GM23338 (cell line): ENCODE data around the gene CDH20. TPM values are rescaled to one million over a fixed set of nuclear protein-coding genes. Genes with fewer than 3 reads are reported as not detected.

Experiments used
- ATAC-seq: fragments of 200-7000 bp; cut with Tn5 transposase; 3 replicates; pipeline ENCODE4 v1.9.1; 2020
- DNase-seq: peaks from one replicate; pipeline ENCODE4 v3.0.0-alpha.2; 2015; ENCODE audit warnings: low spot score
- H2AFZ ChIP-seq: fragments of 200-600 bp; sonication (generic); 2 replicates; pipeline ENCODE4 v1.8.0; 2016; ENCODE audit warnings: antibody characterized with exemption, mild to moderate bottlenecking, moderate library complexity
- H3F3A ChIP-seq: fragments of 200-600 bp; sonication (generic); replicated peaks from 2 replicates; pipeline ENCODE4 v1.8.0; 2017; ENCODE audit warnings: antibody characterized with exemption, mixed run types, low read depth
- H3K27ac ChIP-seq: fragments of 200-600 bp; sonication (generic); 2 replicates; pipeline ENCODE4 v1.6.1; 2016; ENCODE audit warnings: low read depth
- H3K27me3 ChIP-seq: fragments of 200-600 bp; sonication (generic); 2 replicates; pipeline ENCODE4 v1.8.0; 2016; ENCODE audit warnings: mild to moderate bottlenecking, mixed run types, moderate library complexity; ENCODE audit not compliant: insufficient read depth
- H3K36me3 ChIP-seq: fragments of 200-600 bp; sonication (generic); 2 replicates; pipeline ENCODE4 v1.8.0; 2016; ENCODE audit warnings: mild to moderate bottlenecking; ENCODE audit not compliant: insufficient read depth
- H3K4me1 ChIP-seq: fragments of 200-600 bp; sonication (generic); 2 replicates; pipeline ENCODE4 v1.8.0; 2016; ENCODE audit warnings: mild to moderate bottlenecking, moderate library complexity; ENCODE audit not compliant: insufficient read depth
- H3K4me2 ChIP-seq: fragments of 200-600 bp; sonication (generic); 2 replicates; pipeline ENCODE4 v1.7.1; 2017; ENCODE audit warnings: mixed run types
- H3K4me3 ChIP-seq: fragments of 200-600 bp; sonication (generic); 2 replicates; pipeline ENCODE4 v1.6.1; 2016; ENCODE audit warnings: mixed run types
- H3K79me2 ChIP-seq: fragments of 200-600 bp; sonication (generic); replicated peaks from 2 replicates; pipeline ENCODE4 v1.8.0; 2017; ENCODE audit warnings: mild to moderate bottlenecking; ENCODE audit not compliant: insufficient read depth
- H3K9me2 ChIP-seq: fragments of 200-600 bp; sonication (generic); 2 replicates; pipeline ENCODE4 v1.8.0; 2017; ENCODE audit not compliant: insufficient read depth
- H4K20me1 ChIP-seq: fragments of 200-600 bp; sonication (generic); replicated peaks from 2 replicates; pipeline ENCODE4 v1.8.0; 2017; ENCODE audit warnings: mild to moderate bottlenecking; ENCODE audit not compliant: insufficient read depth
- H3K27ac Mint-ChIP-seq: 2 replicates; pipeline ENCODE4 v1.8.0; 2020; ENCODE audit warnings: inconsistent platforms, mild to moderate bottlenecking, moderate library complexity, mixed read lengths
- H3K27me3 Mint-ChIP-seq: 3 replicates; pipeline ENCODE4 v1.8.0; 2022; ENCODE audit warnings: low read depth, mild to moderate bottlenecking, moderate library complexity, mixed read lengths, inconsistent platforms; ENCODE audit not compliant: insufficient read depth, poor library complexity
- H3K36me3 Mint-ChIP-seq: 3 replicates; pipeline ENCODE4 v1.8.0; 2021; ENCODE audit warnings: low read depth, mild to moderate bottlenecking, inconsistent platforms, moderate library complexity, mixed read lengths
- H3K4me1 Mint-ChIP-seq: 3 replicates; pipeline ENCODE4 v1.8.0; 2020; ENCODE audit warnings: mild to moderate bottlenecking, inconsistent platforms, mixed read lengths
- H3K4me3 Mint-ChIP-seq: 3 replicates; pipeline ENCODE4 v1.8.0; 2021; ENCODE audit warnings: moderate library complexity, mild to moderate bottlenecking, inconsistent platforms, mixed read lengths
- H3K9me3 Mint-ChIP-seq: 3 replicates; pipeline ENCODE4 v1.8.0; 2020; ENCODE audit warnings: moderate library complexity, mild to moderate bottlenecking, inconsistent platforms, mixed read lengths
- CREB1 ChIP-seq: fragments of 250-450 bp; sonication (Bioruptor Pico); IDR thresholded peaks from 2 replicates; pipeline ENCODE4 v1.5.0; 2020; ENCODE audit warnings: low read depth, mild to moderate bottlenecking, moderate library complexity
- EZH2 ChIP-seq: fragments of 200-600 bp; sonication (generic); IDR thresholded peaks from one replicate; pipeline ENCODE4 v1.8.0; 2017; ENCODE audit warnings: antibody characterized with exemption, mild to moderate bottlenecking, low read depth; ENCODE audit not compliant: unreplicated experiment
- EZH2phosphoT487 ChIP-seq: fragments of 200-600 bp; sonication (generic); IDR thresholded peaks from one replicate; pipeline ENCODE4 v1.8.1; 2018; ENCODE audit warnings: antibody characterized with exemption; ENCODE audit not compliant: unreplicated experiment
- POLR2AphosphoS5 ChIP-seq: IDR thresholded peaks from 2 replicates; pipeline ENCODE4 v1.6.1; 2016; ENCODE audit warnings: antibody characterized with exemption, low read depth
- ZNF114 ChIP-seq: fragments of 250-450 bp; sonication (Bioruptor Pico); IDR thresholded peaks from 2 replicates; pipeline ENCODE4 v1.5.0; 2020; ENCODE audit warnings: mild to moderate bottlenecking, moderate library complexity
- ZNF331 ChIP-seq: fragments of 250-450 bp; sonication (Bioruptor Pico); IDR thresholded peaks from 2 replicates; pipeline ENCODE4 v1.5.0; 2020; ENCODE audit warnings: low read depth, mild to moderate bottlenecking, moderate library complexity
- polyA plus RNA-seq: library from polyadenylated mRNA; unstranded; fragments of >200 nt; fragmentation: Nextera tagmentation; extraction: Ambion mirVana; gene quantifications from 2 replicates; pipeline ENCODE4 v1.2.1, GENCODE V29; 2016
- total RNA-seq: library from RNA; depleted of rRNA; stranded (reverse); fragments of >200 nt; shearing (Covaris generic); gene quantifications from 2 replicates; pipeline ENCODE4 v1.2.3, GENCODE V29; 2014
- TF ChIP-seq, protein P1 (sequence below): IDR thresholded peaks from 2 replicates; pipeline ENCODE4 v1.6.1; 2016; ENCODE audit warnings: antibody characterized with exemption
- TF ChIP-seq, protein P2 (sequence below): fragments of 250-450 bp; sonication (Bioruptor Pico); IDR thresholded peaks from 2 replicates; pipeline ENCODE4 v1.5.0; 2020; ENCODE audit warnings: mild to moderate bottlenecking, moderate library complexity
- TF ChIP-seq, protein P3 (sequence below): IDR thresholded peaks from one replicate; pipeline ENCODE4 v1.6.1; 2018; ENCODE audit warnings: antibody characterized with exemption; ENCODE audit not compliant: unreplicated experiment

The CDH20 gene
- total and polyA plus RNA-seq, 2 experiments from 2014 or later = 1.0 TPM; not detected in 1

DNA sequence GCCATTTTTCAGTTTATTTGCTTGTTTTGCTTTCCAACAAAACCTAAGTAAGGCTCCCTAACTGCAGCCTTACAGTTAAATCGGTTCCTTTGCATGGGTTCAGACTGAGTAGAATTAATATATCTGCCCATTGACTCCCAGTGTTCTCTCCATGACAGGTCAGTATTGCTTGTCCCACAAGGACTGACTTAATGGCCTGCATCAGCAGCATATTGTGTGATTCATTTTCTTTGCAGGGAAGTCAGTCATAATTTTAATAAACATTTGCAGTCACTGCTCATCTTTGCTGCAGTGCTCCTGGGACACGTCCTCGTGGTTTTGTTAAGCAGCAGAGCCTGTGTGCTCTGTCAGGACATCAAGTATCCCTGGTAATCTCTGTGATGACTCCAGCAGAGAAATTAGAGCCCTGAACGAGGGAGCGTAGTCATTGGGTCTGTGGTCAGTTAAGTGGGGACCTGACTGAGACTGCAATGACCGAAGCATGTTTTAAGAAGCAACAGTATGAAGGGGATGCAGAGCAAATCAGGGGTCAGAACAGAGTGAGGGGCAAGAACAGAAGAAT lies 93.3 kb downstream of the CDH20 start:
- H3K79me2 ChIP-seq = no peaks in the 10 kb centered on the region
- Mint-ChIP-seq H3K9me3 (no peaks in the 10 kb centered on the region), H3K27me3 (peaks cover 2% of the 10 kb centered on the region), H3K27ac (no peak overlapping the region), H3K4me1 (0 out of 3 replicates have a peak, but pooled peaks cover 3% of the 10 kb centered on the region), H3K4me3 (no peak overlapping the region), H3K36me3 (no peaks in the 10 kb centered on the region)
- peak overlapping the region; percentile 28; the same call in 1 of the 2 replicates for H2AFZ ChIP-seq
- DNase-seq = no peak
- no peak overlapping the region for H3K4me2 ChIP-seq
- no peak overlapping the region for H3K4me3 ChIP-seq
- H3K36me3 ChIP-seq = no peaks in the 10 kb centered on the region
- H3K9me2 ChIP-seq = no peaks in the 10 kb centered on the region
- ATAC-seq = no peak
- H4K20me1 ChIP-seq = no peaks in the 10 kb centered on the region
- H3K27ac ChIP-seq = no peak overlapping the region
- H3K4me1 ChIP-seq = 0 out of 2 replicates have a peak, but pooled peaks cover 4% of the 10 kb centered on the region
- H3F3A ChIP-seq = no peaks in the 10 kb centered on the region
- H3K27me3 ChIP-seq = no peaks in the 10 kb centered on the region
- no peak for TF ChIP-seq EZH2
- TF ChIP-seq, protein P1, sequence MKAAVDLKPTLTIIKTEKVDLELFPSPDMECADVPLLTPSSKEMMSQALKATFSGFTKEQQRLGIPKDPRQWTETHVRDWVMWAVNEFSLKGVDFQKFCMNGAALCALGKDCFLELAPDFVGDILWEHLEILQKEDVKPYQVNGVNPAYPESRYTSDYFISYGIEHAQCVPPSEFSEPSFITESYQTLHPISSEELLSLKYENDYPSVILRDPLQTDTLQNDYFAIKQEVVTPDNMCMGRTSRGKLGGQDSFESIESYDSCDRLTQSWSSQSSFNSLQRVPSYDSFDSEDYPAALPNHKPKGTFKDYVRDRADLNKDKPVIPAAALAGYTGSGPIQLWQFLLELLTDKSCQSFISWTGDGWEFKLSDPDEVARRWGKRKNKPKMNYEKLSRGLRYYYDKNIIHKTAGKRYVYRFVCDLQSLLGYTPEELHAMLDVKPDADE = no peak

DNA sequence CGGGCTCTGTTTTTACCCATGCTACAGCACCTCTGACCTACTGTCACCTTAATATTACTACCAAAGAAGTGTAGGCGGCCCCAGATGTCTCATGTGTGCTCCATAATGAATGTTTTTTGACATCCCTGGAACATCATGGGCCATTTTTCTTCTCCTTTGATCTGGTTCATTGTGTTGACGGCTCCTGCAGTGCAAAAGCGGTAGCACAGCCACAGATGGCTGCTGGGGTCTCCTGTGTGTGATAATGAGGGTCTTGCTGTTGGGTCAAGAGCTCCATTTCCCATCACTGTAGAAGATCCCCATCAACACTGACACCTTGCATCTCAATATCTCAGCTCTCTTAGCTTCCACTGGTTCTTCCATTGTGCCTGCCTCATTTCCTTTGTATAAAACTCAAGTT lies 95.0 kb downstream of the CDH20 start:
- TF ChIP-seq CREB1 (CRISPR knock-in tag) = no peak
- TF ChIP-seq ZNF331 = no peak
- TF ChIP-seq POLR2AphosphoS5 = no peak
- no peak for TF ChIP-seq ZNF114 (CRISPR knock-in tag)
- TF ChIP-seq, protein P1 = no peak
- TF ChIP-seq, protein P2, sequence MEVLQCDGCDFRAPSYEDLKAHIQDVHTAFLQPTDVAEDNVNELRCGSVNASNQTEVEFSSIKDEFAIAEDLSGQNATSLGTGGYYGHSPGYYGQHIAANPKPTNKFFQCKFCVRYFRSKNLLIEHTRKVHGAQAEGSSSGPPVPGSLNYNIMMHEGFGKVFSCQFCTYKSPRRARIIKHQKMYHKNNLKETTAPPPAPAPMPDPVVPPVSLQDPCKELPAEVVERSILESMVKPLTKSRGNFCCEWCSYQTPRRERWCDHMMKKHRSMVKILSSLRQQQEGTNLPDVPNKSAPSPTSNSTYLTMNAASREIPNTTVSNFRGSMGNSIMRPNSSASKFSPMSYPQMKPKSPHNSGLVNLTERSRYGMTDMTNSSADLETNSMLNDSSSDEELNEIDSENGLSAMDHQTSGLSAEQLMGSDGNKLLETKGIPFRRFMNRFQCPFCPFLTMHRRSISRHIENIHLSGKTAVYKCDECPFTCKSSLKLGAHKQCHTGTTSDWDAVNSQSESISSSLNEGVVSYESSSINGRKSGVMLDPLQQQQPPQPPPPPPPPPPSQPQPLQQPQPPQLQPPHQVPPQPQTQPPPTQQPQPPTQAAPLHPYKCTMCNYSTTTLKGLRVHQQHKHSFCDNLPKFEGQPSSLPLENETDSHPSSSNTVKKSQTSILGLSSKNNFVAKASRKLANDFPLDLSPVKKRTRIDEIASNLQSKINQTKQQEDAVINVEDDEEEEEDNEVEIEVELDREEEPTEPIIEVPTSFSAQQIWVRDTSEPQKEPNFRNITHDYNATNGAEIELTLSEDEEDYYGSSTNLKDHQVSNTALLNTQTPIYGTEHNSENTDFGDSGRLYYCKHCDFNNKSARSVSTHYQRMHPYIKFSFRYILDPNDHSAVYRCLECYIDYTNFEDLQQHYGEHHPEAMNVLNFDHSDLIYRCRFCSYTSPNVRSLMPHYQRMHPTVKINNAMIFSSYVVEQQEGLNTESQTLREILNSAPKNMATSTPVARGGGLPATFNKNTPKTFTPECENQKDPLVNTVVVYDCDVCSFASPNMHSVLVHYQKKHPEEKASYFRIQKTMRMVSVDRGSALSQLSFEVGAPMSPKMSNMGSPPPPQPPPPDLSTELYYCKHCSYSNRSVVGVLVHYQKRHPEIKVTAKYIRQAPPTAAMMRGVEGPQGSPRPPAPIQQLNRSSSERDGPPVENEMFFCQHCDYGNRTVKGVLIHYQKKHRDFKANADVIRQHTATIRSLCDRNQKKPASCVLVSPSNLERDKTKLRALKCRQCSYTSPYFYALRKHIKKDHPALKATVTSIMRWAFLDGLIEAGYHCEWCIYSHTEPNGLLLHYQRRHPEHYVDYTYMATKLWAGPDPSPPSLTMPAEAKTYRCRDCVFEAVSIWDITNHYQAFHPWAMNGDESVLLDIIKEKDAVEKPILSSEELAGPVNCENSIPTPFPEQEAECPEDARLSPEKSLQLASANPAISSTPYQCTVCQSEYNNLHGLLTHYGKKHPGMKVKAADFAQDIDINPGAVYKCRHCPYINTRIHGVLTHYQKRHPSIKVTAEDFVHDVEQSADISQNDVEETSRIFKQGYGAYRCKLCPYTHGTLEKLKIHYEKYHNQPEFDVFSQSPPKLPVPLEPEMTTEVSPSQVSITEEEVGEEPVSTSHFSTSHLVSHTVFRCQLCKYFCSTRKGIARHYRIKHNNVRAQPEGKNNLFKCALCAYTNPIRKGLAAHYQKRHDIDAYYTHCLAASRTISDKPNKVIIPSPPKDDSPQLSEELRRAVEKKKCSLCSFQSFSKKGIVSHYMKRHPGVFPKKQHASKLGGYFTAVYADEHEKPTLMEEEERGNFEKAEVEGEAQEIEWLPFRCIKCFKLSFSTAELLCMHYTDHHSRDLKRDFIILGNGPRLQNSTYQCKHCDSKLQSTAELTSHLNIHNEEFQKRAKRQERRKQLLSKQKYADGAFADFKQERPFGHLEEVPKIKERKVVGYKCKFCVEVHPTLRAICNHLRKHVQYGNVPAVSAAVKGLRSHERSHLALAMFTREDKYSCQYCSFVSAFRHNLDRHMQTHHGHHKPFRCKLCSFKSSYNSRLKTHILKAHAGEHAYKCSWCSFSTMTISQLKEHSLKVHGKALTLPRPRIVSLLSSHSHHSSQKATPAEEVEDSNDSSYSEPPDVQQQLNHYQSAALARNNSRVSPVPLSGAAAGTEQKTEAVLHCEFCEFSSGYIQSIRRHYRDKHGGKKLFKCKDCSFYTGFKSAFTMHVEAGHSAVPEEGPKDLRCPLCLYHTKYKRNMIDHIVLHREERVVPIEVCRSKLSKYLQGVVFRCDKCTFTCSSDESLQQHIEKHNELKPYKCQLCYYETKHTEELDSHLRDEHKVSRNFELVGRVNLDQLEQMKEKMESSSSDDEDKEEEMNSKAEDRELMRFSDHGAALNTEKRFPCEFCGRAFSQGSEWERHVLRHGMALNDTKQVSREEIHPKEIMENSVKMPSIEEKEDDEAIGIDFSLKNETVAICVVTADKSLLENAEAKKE (CRISPR knock-in tag) = no peak
- no peak for TF ChIP-seq EZH2phosphoT487
- no peak for TF ChIP-seq EZH2
- TF ChIP-seq, protein P3, sequence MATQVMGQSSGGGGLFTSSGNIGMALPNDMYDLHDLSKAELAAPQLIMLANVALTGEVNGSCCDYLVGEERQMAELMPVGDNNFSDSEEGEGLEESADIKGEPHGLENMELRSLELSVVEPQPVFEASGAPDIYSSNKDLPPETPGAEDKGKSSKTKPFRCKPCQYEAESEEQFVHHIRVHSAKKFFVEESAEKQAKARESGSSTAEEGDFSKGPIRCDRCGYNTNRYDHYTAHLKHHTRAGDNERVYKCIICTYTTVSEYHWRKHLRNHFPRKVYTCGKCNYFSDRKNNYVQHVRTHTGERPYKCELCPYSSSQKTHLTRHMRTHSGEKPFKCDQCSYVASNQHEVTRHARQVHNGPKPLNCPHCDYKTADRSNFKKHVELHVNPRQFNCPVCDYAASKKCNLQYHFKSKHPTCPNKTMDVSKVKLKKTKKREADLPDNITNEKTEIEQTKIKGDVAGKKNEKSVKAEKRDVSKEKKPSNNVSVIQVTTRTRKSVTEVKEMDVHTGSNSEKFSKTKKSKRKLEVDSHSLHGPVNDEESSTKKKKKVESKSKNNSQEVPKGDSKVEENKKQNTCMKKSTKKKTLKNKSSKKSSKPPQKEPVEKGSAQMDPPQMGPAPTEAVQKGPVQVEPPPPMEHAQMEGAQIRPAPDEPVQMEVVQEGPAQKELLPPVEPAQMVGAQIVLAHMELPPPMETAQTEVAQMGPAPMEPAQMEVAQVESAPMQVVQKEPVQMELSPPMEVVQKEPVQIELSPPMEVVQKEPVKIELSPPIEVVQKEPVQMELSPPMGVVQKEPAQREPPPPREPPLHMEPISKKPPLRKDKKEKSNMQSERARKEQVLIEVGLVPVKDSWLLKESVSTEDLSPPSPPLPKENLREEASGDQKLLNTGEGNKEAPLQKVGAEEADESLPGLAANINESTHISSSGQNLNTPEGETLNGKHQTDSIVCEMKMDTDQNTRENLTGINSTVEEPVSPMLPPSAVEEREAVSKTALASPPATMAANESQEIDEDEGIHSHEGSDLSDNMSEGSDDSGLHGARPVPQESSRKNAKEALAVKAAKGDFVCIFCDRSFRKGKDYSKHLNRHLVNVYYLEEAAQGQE = no peak
- Histone ChIP-seq H3K4me3 (no peak overlapping the region), H3K4me2 (no peak overlapping the region), H3F3A (no peaks in the 10 kb centered on the region), H4K20me1 (no peaks in the 10 kb centered on the region), H3K79me2 (no peaks in the 10 kb centered on the region), H2AFZ (no peak overlapping the region), H3K9me2 (no peaks in the 10 kb centered on the region), H3K27me3 (no peaks in the 10 kb centered on the region), H3K4me1 (0 out of 2 replicates have a peak, but pooled peaks cover 4% of the 10 kb centered on the region), H3K36me3 (no peaks in the 10 kb centered on the region), H3K27ac (no peak overlapping the region)
- no peak overlapping the region for H3K4me3 Mint-ChIP-seq
- no peaks in the 10 kb centered on the region for H3K9me3 Mint-ChIP-seq
- peaks cover 2% of the 10 kb centered on the region for H3K27me3 Mint-ChIP-seq
- ATAC-seq (no peak), DNase-seq (no peak)
- H3K27ac Mint-ChIP-seq = no peak overlapping the region
- 0 out of 3 replicates have a peak, but pooled peaks cover 3% of the 10 kb centered on the region for H3K4me1 Mint-ChIP-seq
- H3K36me3 Mint-ChIP-seq = no peaks in the 10 kb centered on the region
